ENCODE measurements around the gene ZNF280B.

DNA sequence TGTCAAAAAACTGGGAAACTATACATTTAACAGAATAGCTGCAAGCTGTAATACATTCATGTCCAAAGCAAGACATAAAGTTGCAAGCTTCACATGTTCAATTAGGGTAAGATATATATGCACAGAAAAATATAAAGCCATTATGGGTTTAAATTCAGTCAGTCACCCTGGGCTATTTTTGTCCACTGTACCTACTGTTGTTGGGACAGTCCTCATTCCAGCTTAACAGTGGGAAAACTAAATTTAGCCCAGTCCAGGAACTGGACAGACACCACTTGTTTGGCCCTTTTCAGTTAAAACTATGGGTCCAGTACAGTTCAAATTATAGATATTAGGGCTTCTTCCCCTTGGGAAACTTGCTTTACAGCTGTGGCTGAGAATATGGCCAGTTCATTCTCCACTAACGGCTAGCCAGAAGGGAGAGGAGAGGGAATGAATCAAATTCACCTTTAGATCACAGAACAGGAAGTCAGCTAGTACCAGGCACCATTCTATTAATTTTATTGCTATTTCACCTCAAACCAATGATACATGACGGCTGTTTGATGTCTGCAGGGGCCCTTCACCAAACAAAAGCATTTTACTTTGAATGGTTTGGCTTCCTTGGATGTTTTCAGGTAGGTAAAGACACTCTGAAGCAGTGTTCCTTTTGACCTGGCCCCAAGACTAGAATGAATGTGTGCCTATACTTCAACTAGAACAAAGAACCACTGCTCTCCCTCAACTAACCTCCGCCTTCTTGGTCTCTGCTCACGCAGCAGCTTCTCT lies 22.2 kb downstream of the ZNF280B start:
- TF ChIP-seq, protein P1, sequence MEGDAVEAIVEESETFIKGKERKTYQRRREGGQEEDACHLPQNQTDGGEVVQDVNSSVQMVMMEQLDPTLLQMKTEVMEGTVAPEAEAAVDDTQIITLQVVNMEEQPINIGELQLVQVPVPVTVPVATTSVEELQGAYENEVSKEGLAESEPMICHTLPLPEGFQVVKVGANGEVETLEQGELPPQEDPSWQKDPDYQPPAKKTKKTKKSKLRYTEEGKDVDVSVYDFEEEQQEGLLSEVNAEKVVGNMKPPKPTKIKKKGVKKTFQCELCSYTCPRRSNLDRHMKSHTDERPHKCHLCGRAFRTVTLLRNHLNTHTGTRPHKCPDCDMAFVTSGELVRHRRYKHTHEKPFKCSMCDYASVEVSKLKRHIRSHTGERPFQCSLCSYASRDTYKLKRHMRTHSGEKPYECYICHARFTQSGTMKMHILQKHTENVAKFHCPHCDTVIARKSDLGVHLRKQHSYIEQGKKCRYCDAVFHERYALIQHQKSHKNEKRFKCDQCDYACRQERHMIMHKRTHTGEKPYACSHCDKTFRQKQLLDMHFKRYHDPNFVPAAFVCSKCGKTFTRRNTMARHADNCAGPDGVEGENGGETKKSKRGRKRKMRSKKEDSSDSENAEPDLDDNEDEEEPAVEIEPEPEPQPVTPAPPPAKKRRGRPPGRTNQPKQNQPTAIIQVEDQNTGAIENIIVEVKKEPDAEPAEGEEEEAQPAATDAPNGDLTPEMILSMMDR (optimal IDR thresholded peaks at IDR 0.05 in 1 of 3, IDR thresholded peaks at IDR 0.05 in 1 of 3, conservative IDR thresholded peaks at IDR 0.05 in 1 of 3; ENCODE audit: extremely low read depth in 1 of 3, insufficient read depth in 2 of 3, low read length in 3 of 3), result no peak
- no peak for TF ChIP-seq EZH2 (IDR thresholded peaks at IDR 0.05; ENCODE audit: low read length)

Data from keratinocyte (primary cell).